GM18519 (cell line): ENCODE measurements around the gene ISG20.

Experiments used
- ATAC-seq: cut with Tn5 transposase; IDR thresholded peaks from one replicate; pipeline ENCODE4 v1.9.1; 2021; ENCODE audit warnings: mild to moderate bottlenecking, moderate library complexity; ENCODE audit not compliant: unreplicated experiment, low FRiP score

The ISG20 gene

DNA sequence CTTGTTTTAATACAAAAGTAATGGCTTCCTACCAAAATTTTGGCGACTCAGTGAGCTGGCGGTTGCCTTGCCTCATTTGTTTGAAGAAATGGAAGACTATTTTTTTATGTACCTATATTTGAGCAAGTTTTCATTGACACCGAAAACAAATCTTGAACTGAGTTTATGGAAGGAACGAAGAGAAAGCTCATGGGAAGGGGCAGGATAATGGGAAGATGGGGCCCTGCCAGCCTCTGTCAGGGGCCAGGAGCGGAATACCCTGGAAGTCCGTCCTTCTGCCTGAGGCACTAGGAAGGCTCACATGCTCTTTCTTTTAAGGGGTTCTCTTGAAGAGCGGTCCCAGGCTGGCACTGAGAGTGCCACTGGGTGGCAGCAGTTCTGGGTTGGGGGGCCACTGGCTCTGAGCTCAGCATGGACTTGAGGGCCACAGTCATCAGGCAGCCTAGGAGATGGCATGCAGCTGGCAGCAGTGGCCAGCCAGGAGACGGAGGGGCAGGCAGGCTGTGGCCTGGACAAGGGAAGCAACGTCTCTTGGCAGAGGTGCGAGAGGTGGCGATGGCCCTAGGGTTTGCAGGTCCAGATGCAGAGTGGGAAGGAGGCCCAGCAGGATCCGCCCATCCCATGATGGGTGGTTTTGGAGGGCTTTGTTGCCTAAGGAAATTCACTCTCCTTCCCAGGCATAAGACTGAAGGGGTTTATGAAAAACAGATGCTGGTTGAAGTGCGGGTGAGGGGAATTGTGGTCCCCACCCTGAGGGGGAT lies 41.6 kb downstream of the ISG20 start:
- no peak for ATAC-seq

DNA sequence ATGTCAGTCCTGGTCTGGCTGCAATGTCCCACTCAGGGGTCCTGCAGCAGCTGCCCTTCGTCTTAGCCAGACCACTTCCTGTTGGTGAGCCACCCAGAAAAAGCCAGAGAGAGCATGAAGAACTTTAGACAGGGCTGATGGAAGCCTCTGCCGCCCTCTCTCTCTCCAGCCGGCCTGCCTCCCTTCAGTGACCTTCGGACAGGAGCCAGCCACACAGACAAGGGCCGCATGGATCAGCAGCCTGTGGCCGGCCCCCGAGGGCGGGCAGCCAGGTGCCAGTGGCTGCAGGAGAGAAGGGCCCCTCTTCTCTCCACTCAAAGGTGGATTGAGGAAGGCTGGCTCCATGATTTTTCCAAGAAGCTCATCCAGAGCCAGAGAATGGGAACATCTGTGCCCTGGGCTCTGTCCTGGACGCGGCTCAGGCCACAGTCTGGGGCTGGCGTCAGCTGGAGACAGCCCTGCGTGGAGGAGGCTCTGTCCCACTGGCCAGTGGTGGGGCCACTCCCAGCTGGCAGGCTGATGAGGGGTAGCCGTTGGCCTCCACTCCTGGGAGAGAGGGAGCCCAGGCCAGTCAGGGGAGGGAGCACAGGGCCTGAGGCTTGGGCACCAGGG lies 42.9 kb downstream of the ISG20 start:
- no peak for ATAC-seq

DNA sequence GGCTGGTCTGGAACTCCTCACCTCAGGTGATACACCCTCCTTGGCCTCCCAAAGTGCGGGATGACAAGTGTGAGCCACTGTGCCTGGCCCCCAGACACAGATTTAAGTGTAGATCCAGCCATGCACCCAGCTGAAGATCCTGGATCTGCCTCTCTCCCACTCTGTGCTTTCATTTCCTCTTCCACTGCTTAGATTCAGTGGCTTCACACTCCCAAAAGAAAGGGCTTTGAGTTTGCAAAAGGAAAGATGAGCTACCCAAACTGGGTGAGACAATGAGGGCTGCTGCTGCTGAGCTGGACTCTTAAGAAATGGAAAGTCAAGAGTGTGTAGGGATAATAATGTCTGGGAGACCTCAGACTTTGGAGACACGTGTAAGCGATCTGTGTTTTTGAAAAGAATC lies 45.5 kb downstream of the ISG20 start:
- no peak for ATAC-seq

DNA sequence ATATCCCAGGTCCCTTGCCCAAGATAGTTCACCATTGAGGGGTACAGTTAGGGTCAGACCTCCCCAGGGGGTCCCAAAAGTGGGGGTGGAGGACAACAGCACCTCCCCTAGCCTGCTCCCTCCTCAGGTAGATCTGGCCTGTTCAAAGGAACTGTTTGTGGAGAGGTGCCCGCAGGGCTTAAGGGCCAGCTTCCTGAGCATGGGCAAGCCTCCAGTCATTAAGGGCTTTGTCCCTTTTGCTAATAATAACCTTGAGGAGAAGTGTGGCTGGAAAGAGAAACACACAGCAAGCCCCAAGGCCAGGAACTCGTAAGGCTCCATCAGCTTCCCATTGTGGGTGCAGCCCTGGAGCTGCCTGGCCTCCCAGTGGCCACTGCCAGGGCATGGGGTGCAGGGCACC lies 47.4 kb downstream of the ISG20 start:
- no peak for ATAC-seq

DNA sequence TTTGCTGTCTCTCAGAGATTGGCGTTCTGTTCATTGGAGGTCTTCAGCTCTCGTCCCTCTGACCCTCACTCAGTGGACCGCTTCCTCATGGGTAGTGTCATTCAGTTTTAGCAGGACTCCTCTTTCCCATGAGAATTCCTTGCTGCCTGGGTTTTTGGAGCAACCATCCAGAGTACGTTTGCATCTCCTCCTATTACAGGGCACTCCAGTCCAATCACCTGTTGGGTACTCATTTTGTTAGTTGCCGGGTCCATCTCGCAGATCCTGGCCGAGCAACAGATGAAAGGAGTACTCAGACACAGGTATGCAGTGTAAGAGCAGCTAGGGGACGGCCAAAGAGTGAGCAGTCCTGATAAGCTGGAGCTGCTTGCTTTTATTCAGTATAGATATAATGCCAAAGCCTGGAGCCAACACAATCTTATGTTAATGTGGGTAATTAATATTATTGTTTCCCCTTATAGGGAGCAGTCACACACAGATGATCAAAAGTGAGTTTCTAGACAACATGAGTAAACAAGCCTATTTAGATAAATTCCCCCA lies 49.6 kb downstream of the ISG20 start:
- no peak for ATAC-seq

DNA sequence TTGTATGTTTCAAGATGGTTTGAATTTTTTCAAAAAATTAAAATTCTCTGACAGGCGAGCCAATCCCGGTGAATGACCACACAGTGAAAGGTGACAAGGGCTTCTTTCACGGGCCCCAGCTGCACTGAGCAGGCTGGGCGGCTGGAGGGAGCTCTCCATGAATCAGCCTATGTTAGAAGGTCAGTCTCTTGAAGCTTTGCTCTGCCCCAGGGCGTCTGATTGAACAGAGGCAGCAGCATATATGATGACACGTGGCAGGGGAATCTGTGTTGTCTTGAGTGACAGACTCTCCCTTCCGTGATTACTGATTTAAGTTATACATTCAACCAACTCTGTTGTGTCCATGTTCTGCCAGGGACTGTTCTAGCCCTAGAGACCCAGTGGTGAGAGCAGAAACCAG lies 51.5 kb downstream of the ISG20 start:
- ATAC-seq = no peak

DNA sequence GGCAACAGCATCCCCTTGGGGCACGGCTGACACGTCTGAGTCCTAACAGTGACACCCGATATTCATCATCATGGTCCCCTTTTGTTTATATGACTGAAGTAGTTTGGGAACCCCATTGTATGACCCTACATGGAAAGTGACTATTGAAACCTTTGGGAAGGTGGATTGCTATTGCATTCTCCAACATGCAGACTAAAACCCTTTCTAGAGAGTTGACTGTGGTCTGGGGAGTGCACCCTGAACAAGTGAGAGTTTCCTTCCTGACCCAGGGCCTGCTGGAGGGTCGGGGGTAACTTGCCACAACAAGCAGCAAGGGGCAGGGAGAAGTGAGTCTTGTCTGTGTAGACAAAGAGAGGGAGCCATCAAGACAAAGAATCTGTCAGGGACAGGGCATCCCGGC lies 54.4 kb downstream of the ISG20 start:
- ATAC-seq = no peak

DNA sequence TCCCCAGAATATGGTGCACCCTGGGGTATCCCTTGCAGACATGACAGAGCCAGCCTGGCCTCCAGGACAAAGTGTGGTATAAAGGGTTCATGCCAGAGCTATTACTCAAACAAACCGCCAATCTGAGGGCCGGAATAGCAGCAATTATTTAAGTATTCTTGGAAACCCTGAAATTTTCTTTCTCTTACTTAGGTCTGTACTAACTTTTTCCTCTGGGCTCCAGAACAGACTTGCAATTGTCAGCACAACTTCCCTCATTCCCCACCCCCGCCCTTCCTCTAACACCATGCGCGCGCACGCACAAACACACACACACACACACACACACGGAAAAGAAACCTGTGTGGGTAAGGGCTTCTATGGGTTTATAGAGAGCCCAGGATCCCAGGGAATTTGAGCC lies 56.3 kb downstream of the ISG20 start:
- ATAC-seq = no peak

DNA sequence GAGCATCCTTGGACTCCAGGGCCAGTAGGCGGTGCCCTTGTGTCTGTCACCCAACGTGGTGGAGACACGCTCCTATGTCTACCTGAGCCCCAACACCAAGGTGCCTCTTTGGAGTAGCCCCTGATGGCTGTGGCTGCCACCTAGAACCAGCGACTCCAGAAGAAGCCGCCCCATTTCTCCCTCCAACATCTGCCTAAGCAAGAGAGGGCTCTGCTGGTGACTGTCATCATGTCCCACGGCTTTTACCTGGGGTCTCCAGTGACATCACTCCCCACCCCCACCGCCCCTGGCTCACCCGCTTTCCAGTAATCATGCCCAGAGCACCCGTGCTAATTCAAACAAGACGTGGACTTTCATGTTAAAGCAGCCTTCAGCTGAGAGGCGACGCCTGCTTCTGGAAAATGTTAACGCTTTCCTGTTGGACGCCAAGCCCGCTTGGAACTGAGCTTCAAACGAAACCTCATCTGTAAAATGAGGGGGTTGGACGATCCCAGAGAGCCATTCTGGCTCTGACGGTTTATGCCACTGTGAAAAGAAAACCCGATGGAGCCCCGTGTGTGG lies 57.0 kb downstream of the ISG20 start:
- no peak for ATAC-seq

DNA sequence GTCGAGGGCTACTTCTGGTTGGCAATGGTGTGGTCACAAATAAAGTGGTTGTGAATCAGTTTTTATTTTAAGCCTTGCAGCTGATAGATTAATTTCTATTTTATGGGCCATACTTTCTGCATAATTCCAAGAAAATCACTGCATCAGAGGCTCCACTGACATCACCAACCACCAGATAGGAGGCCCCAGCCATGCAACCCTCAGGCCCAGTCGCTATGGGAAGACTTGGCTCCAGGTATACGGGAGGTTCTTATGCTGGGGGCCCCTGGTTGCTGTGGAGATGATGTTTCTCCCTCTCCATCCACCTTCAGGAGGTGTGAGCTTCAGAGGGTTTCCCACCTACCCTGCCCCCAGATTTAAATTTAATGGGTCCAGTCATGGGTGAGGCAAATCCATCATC lies 57.4 kb downstream of the ISG20 start:
- no peak for ATAC-seq

DNA sequence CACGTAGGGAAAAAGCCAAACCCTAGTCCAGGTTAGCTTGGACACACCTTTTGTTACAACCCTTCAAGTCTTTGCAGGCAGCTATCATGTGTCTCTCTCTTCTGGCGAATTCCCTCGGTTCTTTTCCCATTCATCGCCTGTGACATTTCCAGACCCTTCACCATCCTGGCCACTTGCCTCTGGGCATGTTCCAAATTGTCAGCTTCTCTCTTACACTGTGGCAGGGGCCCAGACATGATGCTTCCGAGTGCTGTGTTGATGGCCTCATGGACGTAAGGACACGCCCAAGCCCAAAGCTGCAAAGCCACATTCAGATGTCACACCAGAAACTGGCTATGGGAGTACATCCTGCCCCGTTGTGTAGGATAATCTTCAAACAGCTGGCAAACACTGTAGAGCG lies 58.5 kb downstream of the ISG20 start:
- no peak for ATAC-seq

DNA sequence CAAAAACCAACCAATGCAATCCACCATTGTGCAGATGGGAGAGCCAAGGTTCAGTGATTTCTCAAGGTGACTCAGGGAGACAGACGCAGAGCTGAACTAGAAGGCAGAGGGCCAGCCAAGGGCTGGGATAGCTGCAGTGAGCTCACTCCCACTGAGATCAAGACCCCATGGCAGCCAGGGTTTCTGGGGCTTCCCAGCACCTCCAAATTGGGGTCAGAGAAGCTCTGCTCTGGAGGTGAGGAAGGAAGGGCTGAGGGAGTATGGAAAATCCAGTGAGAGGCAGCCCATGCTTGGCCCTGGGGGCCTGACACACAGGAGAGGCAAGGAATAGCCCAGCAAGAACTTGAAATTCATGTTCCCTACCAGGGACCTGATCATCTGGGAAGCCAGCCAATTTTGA lies 61.0 kb downstream of the ISG20 start:
- no peak for ATAC-seq

DNA sequence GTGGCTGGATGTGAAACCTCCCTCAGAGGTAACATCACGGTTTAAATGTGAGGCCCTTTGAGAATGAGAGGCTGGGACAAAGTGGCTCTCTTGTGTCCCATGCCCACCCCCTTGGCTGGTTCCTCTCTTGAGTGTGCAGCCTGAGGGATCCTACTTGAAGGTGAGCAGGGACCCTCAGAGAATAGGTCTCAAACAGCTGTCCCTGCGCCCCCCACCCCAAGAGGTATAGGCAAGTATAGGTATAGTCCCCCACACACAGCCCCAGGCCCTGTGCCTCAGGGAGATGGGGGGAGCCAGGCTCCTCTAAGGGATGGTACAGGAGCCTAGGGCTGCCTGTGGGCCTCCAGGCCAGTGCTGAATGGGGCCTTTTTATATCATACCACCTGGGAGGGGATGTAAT lies 61.9 kb downstream of the ISG20 start:
- no peak for ATAC-seq

DNA sequence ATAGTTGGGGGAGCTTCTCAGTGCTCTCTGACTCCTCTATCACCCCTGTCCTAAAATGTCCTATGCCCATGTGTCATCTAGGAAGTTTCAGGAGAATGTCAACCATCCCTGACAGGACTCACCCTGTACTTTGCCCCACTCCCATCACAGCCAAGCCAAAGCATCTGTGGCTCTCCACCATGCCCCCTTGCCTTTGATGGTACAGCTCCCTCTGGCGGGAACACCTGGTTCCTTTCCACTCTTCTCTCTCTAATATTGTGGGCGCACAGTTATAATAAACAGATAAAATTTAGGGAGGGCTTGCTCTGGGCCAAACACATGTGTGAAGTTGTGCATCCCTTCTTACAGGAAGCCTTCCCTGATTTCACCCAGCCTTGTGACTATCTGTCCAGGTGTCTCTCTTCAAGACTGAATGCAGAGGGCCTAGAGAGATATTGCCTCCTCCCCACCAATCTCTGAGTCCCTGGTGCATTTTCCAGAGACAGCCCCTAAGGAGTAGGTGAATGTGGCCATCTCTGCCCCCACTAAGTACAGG lies 62.8 kb downstream of the ISG20 start:
- no peak for ATAC-seq

DNA sequence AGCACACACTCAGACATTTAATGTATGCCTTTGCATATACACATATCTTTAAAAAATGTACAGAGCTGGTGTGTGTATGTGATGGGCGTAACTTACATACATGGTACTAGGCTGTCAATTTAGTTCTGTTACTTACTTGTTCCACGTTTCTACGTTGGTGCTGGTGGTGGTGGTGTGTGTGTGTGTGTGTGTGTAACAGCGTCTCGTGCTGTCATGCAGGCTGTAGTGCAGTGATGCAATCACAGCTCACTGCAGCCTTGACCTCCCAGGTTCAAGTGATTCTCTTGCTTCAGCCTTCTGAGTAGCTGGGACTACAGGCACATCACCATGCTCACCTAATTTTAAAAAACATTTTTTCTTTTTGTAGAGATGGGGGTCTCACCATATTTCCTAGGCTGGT lies 64.2 kb downstream of the ISG20 start:
- no peak for ATAC-seq

DNA sequence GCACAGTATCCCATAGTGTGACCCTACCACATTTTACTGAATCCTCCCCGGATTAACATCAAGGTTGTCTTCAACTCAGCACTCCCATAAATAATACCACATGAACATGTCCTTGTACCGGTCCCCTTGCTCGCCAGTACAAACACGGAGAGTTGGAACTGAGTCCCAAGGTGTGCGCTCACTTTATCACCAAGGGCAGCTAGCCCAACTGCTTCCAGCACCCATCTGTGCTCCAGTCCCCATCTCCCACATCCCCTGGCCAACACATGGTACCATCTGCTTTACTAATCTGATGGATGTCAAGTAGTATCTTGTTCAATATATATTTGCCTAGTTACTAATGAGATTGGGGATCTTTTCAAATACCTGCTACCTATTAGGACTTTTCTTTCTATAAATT lies 64.7 kb downstream of the ISG20 start:
- no peak for ATAC-seq

DNA sequence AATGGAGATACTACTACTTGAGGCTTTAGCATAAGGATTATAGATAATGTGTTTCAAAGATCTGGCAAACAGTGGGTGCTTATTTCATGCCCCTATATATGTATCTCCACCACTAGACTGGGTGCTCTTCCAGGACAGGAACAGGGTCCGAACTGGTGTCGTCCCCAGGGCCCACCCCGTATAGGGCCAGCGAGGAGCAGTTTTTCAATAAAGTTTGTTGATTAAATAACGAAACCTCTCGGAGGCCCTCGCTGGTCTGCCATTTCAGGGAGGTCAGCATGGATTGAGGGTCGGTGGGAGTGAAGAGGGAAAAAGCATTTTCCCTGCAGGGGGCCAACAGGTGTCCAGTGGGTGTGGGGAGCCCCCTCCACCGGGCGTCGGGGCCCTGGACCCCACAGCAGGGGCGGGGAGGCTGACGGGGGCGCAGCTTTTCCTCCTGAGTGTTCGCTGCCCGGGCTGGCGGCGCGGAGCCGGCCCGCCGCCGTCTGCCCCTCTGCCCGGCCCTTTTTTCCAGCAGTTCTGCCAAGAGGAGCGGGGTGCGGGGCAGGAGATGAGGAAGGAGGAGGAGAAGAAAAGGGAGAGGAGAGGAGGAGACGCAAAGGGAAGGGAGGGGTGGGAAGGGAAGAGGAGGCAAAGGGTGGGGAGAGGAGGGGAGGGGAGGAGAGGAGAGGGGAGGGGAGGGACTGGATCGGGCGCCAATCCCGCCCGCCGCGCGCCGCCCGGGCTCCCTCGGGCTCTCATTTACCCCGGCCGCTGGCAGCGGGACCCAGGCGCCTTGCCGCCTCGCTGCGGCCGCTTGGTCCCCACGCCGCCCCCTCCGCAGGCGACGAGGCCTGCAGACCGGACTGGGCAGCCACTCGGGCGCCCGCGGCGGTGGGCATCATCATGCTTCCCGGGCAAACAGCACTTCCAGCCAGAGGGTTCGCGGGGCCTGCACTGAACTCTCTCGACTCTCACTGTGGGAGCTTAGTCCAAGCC lies 66.3 kb downstream of the ISG20 start:
- no peak for ATAC-seq

DNA sequence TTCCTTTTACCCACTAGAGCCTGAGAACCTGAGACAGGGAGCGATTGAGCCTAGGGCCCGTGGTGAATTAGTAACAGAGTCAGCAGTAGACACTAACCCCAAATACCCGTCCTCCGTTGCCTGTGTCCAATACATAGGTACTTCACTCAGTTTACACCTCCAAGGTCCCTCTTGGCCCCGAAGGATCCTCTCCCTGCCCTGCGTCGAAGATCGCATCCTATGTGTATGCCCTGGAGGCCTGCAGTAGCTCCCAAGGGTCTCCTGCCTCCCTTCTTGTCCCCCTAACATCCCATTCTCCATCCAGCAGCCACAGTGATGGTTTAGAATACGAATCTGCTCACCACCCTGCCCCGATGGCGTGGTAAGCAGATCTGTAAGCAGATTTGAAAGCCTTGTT lies 67.0 kb downstream of the ISG20 start:
- no peak for ATAC-seq
